Natural killer cell (primary cell): Measurements from ENCODE around the gene TMEM253. TPM values are rescaled to one million over a fixed set of nuclear protein-coding genes. Genes with fewer than 3 reads are reported as not detected.
A peak's percentile ranks its signal among the peaks of the same experiment; 100 is the strongest.

Experiments used
- ATAC-seq, 3 donors: fragments of 150-1000 bp in 2 of 3; fragments of 200-7000 bp in 1 of 3; cut with Tn5 transposase; 1 replicate in 1 of 3; 2 replicates in 2 of 3; pipeline ENCODE4 v1.10.0; 2021; ENCODE audit warnings: mild to moderate bottlenecking in 2 of 3, moderate library complexity in 2 of 3
- DNase-seq, 2 donors: peaks; one replicate each; pipeline versions ENCODE4 v3.0.0 to v3.0.0-alpha.2; 2013 to 2021; ENCODE audit warnings: mixed read lengths in 1 of 2
- H3K27ac ChIP-seq: one replicate; pipeline ENCODE4 v1.5.1; 2013; ENCODE audit warnings: mild to moderate bottlenecking, low read length
- H3K27me3 ChIP-seq: one replicate; pipeline ENCODE4 v1.6.1; 2013; ENCODE audit warnings: low read length; ENCODE audit not compliant: control insufficient read depth, insufficient read depth
- H3K36me3 ChIP-seq: one replicate; pipeline ENCODE4 v1.6.1; 2013; ENCODE audit warnings: low read length; ENCODE audit not compliant: control insufficient read depth, insufficient read depth
- H3K4me1 ChIP-seq: one replicate; pipeline ENCODE4 v1.6.1; 2013; ENCODE audit warnings: low read length; ENCODE audit not compliant: control insufficient read depth, insufficient read depth
- H3K4me3 ChIP-seq: one replicate; pipeline ENCODE4 v1.5.1; 2013; ENCODE audit warnings: low read length
- H3K9me3 ChIP-seq: one replicate; pipeline ENCODE4 v1.6.1; 2013; ENCODE audit warnings: low read length; ENCODE audit not compliant: control insufficient read depth, insufficient read depth
- H3K27ac Mint-ChIP-seq, 2 donors: one replicate each; pipeline ENCODE4 v1.8.0; 2022; ENCODE audit warnings: mild to moderate bottlenecking in 2 of 2, mixed read lengths in 2 of 2, moderate library complexity in 1 of 2
- H3K27me3 Mint-ChIP-seq, 2 donors: one replicate each; pipeline ENCODE4 v1.8.0; 2022; ENCODE audit warnings: low read depth in 2 of 2, mixed read lengths in 2 of 2
- H3K36me3 Mint-ChIP-seq: one replicate; pipeline ENCODE4 v1.8.0; 2022; ENCODE audit warnings: mixed read lengths
- H3K4me1 Mint-ChIP-seq, 2 donors: one replicate each; pipeline ENCODE4 v1.8.0; 2022; ENCODE audit warnings: mixed read lengths in 2 of 2
- H3K4me3 Mint-ChIP-seq: one replicate; pipeline ENCODE4 v1.8.0; 2022; ENCODE audit warnings: mild to moderate bottlenecking, moderate library complexity, mixed read lengths
- H3K9me3 Mint-ChIP-seq, 2 donors: one replicate each; pipeline ENCODE4 v1.8.0; 2022; ENCODE audit warnings: mixed read lengths in 2 of 2
- WGBS: methylation state at CpG from one replicate; pipeline ENCODE4 v1.1.7; 2013; ENCODE audit warnings: missing lambda C conversion rate; ENCODE audit not compliant: insufficient coverage; 5-methylcytosine and 5-hydroxymethylcytosine counted together
- intact Hi-C: fragments of 100-400 bp; cut with micrococcal nuclease; formaldehyde crosslinking; loops from one replicate; pipeline ENCODE4 v1.14.2; 2022
- total RNA-seq, 4 donors: library from RNA; stranded (reverse); fragments of 120-200 nt in 1 of 4; gene quantifications; one replicate each; pipeline versions ENCODE4 v1.2.3 to v1.2.4, GENCODE V29; 2013 to 2022
- TF ChIP-seq, protein P1 (sequence below): fragments of 200-600 bp; IDR thresholded peaks from one replicate; pipeline ENCODE4 v1.8.0; 2022; ENCODE audit warnings: antibody characterized with exemption

Gene TMEM253
- total RNA-seq, 3 donors from 2014 or later (not counting 1 experiment from before 2014, with no cell fraction given), result 0.40 TPM; not detected in 2

DNA sequence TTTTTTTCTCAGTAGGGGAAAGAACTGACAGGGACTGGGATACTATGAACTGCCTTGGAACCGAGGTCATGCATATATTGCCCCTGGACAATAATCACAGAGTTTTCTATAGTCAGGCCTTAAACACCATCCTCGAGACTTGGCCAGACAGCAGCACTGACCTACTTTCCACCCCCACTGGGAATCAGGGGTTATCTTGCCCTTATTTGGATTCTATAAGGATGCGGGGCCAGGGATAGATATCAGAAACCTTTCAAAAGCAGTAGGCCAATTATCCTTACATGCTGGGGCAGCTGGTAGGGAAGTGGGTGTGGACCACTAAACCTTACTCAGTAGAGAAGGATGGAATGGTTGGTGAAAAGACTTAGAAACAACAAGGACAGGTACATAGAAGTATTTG, 4.4 kb upstream of the TMEM253 start:
- H3K4me3 ChIP-seq, result no peak overlapping the region
- 92% methylated on average over 2 of the region's 3 CpGs for WGBS
- peaks cover 0 to 4% of the 10 kb centered on the region in 2 donors for H3K27me3 Mint-ChIP-seq
- no peaks in the 10 kb centered on the region for H3K9me3 Mint-ChIP-seq
- peak overlapping the region; percentile 82 for H3K4me3 Mint-ChIP-seq
- ATAC-seq (no peak), DNase-seq (no peak)
- TF ChIP-seq, protein P1, sequence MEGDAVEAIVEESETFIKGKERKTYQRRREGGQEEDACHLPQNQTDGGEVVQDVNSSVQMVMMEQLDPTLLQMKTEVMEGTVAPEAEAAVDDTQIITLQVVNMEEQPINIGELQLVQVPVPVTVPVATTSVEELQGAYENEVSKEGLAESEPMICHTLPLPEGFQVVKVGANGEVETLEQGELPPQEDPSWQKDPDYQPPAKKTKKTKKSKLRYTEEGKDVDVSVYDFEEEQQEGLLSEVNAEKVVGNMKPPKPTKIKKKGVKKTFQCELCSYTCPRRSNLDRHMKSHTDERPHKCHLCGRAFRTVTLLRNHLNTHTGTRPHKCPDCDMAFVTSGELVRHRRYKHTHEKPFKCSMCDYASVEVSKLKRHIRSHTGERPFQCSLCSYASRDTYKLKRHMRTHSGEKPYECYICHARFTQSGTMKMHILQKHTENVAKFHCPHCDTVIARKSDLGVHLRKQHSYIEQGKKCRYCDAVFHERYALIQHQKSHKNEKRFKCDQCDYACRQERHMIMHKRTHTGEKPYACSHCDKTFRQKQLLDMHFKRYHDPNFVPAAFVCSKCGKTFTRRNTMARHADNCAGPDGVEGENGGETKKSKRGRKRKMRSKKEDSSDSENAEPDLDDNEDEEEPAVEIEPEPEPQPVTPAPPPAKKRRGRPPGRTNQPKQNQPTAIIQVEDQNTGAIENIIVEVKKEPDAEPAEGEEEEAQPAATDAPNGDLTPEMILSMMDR, result no peak
- no peak overlapping the region for H3K27ac ChIP-seq
- H3K4me1 Mint-ChIP-seq, result peaks cover 18 to 19% of the 10 kb centered on the region in 2 donors
- H3K27me3 ChIP-seq, result no peaks in the 10 kb centered on the region
- intact Hi-C loops, result no loop called here
- H3K4me1 ChIP-seq, result peaks cover 23% of the 10 kb centered on the region
- no peaks in the 10 kb centered on the region for H3K36me3 Mint-ChIP-seq
- H3K36me3 ChIP-seq, result no peaks in the 10 kb centered on the region
- H3K27ac Mint-ChIP-seq, result peak overlapping the region; percentile 39 to 65
- H3K9me3 ChIP-seq, result no peaks in the 10 kb centered on the region

DNA sequence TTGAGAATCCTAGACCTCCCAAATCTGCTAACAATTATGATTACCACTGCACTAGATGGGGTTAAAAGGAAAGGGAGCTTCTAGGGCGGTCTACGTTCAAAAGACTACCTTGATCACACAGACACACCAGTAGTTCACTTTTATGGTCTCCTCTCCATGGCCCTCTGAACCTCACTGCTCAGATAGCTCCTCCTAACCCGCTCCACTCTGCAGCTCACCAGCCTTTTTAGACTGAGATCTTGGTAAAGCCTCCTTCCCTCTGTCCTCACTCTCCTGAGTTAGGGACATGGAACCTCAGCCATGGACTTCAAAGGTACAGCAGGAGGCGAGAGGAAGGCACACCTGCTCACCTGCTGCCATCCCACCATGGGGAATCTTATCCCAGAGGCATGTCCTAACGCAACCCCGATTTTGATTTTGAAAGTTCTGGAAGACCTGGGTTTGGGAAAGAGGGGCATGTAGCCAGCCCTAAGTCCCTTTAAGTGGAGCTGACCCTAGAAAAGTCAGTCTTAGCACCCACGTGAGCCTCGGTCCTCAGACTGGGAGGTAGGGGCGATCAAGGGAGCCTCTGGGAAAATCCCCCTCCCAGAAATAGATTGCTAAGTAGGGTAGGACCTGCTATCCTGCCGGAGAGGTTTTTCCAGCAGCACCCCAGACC, 3.8 kb upstream of the TMEM253 start:
- Mint-ChIP-seq H3K9me3 (no peaks in the 10 kb centered on the region), H3K27me3 (peaks cover 0 to 4% of the 10 kb centered on the region in 2 donors), H3K4me1 (peaks cover 18 to 19% of the 10 kb centered on the region in 2 donors), H3K4me3 (peak overlapping the region; percentile 82), H3K36me3 (no peaks in the 10 kb centered on the region), H3K27ac (peak overlapping the region; percentile 64 to 65)
- Histone ChIP-seq H3K27me3 (no peaks in the 10 kb centered on the region), H3K36me3 (no peaks in the 10 kb centered on the region), H3K4me3 (no peak overlapping the region), H3K4me1 (peaks cover 23% of the 10 kb centered on the region), H3K27ac (peak overlapping the region; percentile 8), H3K9me3 (no peaks in the 10 kb centered on the region)
- peak in 1 of 2 donors; percentile 43 for DNase-seq
- 86% methylated on average over 9 of the region's 10 CpGs for WGBS
- ATAC-seq, result no peak
- TF ChIP-seq, protein P1, result no peak
- intact Hi-C loops, result no loop called here

GRCh38 chr14:21097636-21098075, 3.2 kb upstream of the TMEM253 start:
- no peaks in the 10 kb centered on the region for H3K36me3 Mint-ChIP-seq
- H3K4me3 Mint-ChIP-seq, result peak overlapping the region; percentile 82
- peaks cover 0 to 4% of the 10 kb centered on the region in 2 donors for H3K27me3 Mint-ChIP-seq
- no peak for ATAC-seq
- TF ChIP-seq, protein P1, result no peak
- no peaks in the 10 kb centered on the region for H3K36me3 ChIP-seq
- H3K27ac ChIP-seq, result peak overlapping the region; percentile 8
- no peaks in the 10 kb centered on the region for H3K27me3 ChIP-seq
- no peaks in the 10 kb centered on the region for H3K9me3 Mint-ChIP-seq
- peak in 1 of 2 donors; percentile 50 for DNase-seq
- peak overlapping the region; percentile 13 for H3K4me3 ChIP-seq
- intact Hi-C loops, result no loop called here
- no peaks in the 10 kb centered on the region for H3K9me3 ChIP-seq
- WGBS, result 9% methylated on average over 14 of the region's 19 CpGs
- peak overlapping the region; percentile 64 to 65 for H3K27ac Mint-ChIP-seq
- peaks cover 18% of the 10 kb centered on the region for H3K4me1 ChIP-seq
- peaks cover 15 to 20% of the 10 kb centered on the region in 2 donors for H3K4me1 Mint-ChIP-seq
